Duodenal mucosa (tissue), 2 donors: ENCODE data around the gene STON2.

ENCODE experiments used
- H3K27ac ChIP-seq: one replicate; pipeline ENCODE4 v1.7.0; 2013; ENCODE audit warnings: low read depth, low read length
- H3K27me3 ChIP-seq, 2 donors: one replicate each; pipeline ENCODE4 v1.7.0; 2013; ENCODE audit warnings: low read length in 2 of 2, control low read depth in 1 of 2; ENCODE audit not compliant: insufficient read depth in 2 of 2, control insufficient read depth in 1 of 2
- H3K36me3 ChIP-seq, 2 donors: one replicate each; pipeline ENCODE4 v1.7.0; 2013; ENCODE audit warnings: low read length in 2 of 2, control low read depth in 1 of 2; ENCODE audit not compliant: insufficient read depth in 2 of 2, control insufficient read depth in 1 of 2
- H3K4me1 ChIP-seq, 2 donors: one replicate each; pipeline ENCODE4 v1.7.0; 2013; ENCODE audit warnings: low read length in 2 of 2, control low read depth in 1 of 2; ENCODE audit not compliant: insufficient read depth in 2 of 2, control insufficient read depth in 1 of 2
- H3K4me3 ChIP-seq, 2 donors: one replicate each; pipeline ENCODE4 v1.7.0; 2013; ENCODE audit warnings: low read length in 2 of 2, low read depth in 1 of 2
- H3K9ac ChIP-seq, 2 donors: one replicate each; pipeline ENCODE4 v1.7.0; 2013; ENCODE audit warnings: low read length in 2 of 2, low read depth in 1 of 2
- H3K9me3 ChIP-seq, 2 donors: one replicate each; pipeline ENCODE4 v1.7.0; 2013; ENCODE audit warnings: low read length in 2 of 2, control low read depth in 1 of 2; ENCODE audit not compliant: control insufficient read depth in 1 of 2

STON2 gene

DNA sequence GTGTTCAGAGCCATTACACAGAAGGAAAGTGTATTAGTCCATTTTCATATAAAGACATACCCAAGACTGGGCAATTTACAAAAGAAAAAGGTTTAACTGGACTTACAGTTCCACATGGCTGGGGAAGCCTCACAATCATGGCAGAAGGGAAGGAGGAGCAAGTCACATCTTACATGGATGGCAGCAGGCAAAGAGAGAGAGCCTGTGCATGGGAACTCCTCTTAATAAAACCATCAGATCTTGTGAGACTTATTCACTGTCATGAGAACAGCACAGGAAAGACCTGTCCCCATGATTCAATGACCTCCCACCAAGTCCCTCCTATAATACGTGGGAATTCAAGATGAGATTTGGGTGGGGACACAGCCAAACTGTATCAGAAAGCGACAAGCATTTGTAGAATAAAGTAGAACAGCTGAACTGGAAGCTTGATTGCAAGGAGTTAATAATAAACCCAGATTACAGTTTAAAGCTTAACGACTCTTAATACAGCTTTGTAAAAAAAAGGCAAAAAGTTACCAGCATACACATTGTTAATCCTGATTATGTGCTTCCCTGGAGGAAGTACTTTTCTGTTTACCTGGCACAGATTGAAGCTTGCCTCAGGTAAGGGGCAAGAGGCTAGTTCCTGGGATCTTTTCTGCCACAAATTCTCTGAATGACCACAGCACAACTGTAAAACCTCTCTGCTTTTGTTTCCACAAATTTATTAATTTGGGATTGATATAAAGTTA lies 18.1 kb upstream of the STON2 start:
- no peaks in the 10 kb centered on the region for H3K27me3 ChIP-seq
- no peaks in the 10 kb centered on the region for H3K9me3 ChIP-seq
- no peaks in the 10 kb centered on the region for H3K36me3 ChIP-seq
- peaks cover 0 to 9% of the 10 kb centered on the region in 2 donors for H3K4me1 ChIP-seq
- no peak overlapping the region for H3K27ac ChIP-seq
- H3K9ac ChIP-seq = no peak overlapping the region
- no peak overlapping the region for H3K4me3 ChIP-seq

DNA sequence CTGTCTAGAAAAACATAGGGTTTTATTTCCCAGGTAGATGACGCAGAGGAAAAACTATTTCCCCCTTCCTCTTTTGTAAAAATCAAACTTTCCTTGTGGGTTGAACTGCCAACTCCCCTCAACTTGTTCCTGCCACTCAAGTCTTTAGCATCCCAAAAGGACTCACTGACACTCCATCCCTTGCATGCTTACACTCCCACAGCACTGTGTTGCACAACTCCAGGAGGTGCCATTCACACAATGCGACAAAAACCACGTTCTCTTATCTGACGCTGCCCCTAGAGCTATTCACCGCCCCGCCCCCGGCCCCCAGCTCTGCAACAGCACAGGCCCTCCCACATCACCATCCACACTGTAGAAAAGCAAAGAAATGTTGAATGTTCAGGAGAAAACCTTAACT lies 16.9 kb upstream of the STON2 start:
- Histone ChIP-seq H3K4me3 (no peak overlapping the region), H3K27ac (no peak overlapping the region), H3K9me3 (no peaks in the 10 kb centered on the region), H3K9ac (no peak overlapping the region), H3K4me1 (peaks cover 0 to 9% of the 10 kb centered on the region in 2 donors), H3K27me3 (no peaks in the 10 kb centered on the region), H3K36me3 (no peaks in the 10 kb centered on the region)

DNA sequence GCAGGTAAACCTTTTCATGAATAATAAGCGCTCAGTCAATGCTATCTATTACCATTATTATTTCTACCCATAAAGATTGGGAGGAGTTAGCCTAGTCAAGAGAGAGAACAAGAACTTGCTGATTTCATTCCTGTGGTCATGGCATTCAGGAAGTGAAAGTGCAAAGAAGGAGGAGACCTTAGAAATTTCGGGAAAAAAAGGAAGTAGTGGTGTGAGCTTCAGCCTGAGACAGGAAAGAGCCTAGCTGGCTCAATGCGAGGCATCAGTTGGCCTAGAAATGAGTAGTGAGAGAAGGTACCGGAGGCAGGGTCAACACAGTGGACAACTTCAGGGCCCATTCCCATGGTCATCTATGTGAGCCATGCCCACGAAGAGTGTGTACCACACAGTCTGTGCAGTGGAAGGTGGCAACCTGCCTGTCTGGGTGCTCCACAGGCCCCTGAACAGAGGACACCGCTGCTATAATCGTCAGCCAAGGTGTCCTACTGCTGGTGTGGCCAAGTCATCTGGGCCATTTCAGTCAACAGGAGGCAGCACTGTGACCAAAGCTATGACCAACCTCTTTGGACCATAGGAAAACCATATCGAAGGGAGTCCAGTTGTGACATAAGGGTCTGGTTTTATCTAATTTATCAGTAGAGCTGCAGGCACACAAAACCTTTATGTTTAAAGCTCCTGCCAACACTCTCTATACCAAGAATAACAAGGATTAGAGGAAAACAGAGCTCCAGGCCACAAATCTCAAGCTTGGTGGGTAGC lies 16.2 kb upstream of the STON2 start:
- Histone ChIP-seq H3K9me3 (no peaks in the 10 kb centered on the region), H3K4me3 (no peak overlapping the region), H3K27ac (no peak overlapping the region)

GRCh38 chr14:81415781-81416180 lies 15.7 kb upstream of the STON2 start:
- no peak overlapping the region for H3K27ac ChIP-seq

More for the DNA sequence above, 16.2 kb upstream of the STON2 start:
- peaks cover 0 to 9% of the 10 kb centered on the region in 2 donors for H3K4me1 ChIP-seq
- no peaks in the 10 kb centered on the region for H3K36me3 ChIP-seq
- no peak overlapping the region for H3K9ac ChIP-seq
- H3K27me3 ChIP-seq = no peaks in the 10 kb centered on the region

DNA sequence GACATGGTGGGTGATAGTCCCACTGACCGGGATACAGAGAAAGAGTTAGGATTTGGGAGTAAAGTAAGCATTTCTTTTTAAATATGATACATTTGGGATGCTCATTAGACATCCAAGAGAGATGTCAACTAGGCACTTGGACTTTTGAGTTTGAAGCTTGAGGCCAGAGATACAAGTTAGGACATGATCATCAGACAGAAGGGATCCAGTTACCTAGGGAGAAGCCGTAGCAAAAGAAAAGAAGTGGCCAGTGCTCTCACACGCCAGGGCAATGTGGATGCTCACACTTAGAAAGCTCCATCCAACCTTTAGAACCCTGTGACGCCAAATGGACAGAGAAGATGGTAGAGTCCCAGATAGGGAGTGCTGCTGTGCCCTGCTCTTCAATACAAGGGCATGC lies 14.0 kb upstream of the STON2 start:
- Histone ChIP-seq H3K4me1 (peaks cover 0 to 9% of the 10 kb centered on the region in 2 donors), H3K27me3 (no peaks in the 10 kb centered on the region), H3K9ac (no peak overlapping the region), H3K4me3 (no peak overlapping the region), H3K9me3 (no peaks in the 10 kb centered on the region), H3K27ac (no peak overlapping the region), H3K36me3 (no peaks in the 10 kb centered on the region)

More at GRCh38 chr14:81415781-81416180, 15.7 kb upstream of the STON2 start:
- Histone ChIP-seq H3K9me3 (no peaks in the 10 kb centered on the region), H3K36me3 (no peaks in the 10 kb centered on the region), H3K4me3 (no peak overlapping the region), H3K4me1 (peaks cover 0 to 9% of the 10 kb centered on the region in 2 donors), H3K27me3 (no peaks in the 10 kb centered on the region), H3K9ac (no peak overlapping the region)

- H3K36me3 ChIP-seq = no peaks in the 10 kb centered on the region
- H3K9me3 ChIP-seq = no peaks in the 10 kb centered on the region
- H3K27me3 ChIP-seq = no peaks in the 10 kb centered on the region
- H3K4me1 ChIP-seq = peaks cover 0 to 9% of the 10 kb centered on the region in 2 donors
- no peak overlapping the region for H3K4me3 ChIP-seq
- H3K27ac ChIP-seq = no peak overlapping the region
- H3K9ac ChIP-seq = no peak overlapping the region
These were observed 12.7 kb upstream of the STON2 start for GRCh38 chr14:81412779-81413178.

DNA sequence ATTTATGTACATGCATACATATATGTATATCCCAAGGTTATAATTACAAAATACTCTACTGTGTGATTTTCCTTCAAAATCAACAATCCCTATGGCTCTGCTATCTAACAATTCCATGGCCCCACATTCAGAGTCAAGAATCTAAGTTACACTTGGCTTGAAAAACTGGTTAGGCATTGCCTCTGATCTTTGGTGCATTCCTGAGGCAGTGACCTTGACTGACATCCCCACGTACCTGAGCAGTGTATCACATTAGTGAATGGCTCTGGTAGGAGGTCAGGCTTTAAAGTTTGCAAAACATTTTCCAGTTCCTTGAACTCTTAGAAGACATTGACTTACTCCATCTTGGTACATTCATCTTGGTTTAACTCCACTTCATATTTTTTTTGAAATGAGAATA lies 8.5 kb upstream of the STON2 start:
- no peaks in the 10 kb centered on the region for H3K27me3 ChIP-seq
- H3K4me1 ChIP-seq = no peaks in the 10 kb centered on the region
- H3K9me3 ChIP-seq = no peaks in the 10 kb centered on the region
- H3K4me3 ChIP-seq = no peak overlapping the region
- no peak overlapping the region for H3K9ac ChIP-seq
- no peaks in the 10 kb centered on the region for H3K36me3 ChIP-seq
- H3K27ac ChIP-seq = no peak overlapping the region

GRCh38 chr14:81406863-81407262 lies 6.7 kb upstream of the STON2 start:
- no peak overlapping the region for H3K27ac ChIP-seq
- H3K36me3 ChIP-seq = no peaks in the 10 kb centered on the region
- H3K9ac ChIP-seq = no peak overlapping the region
- no peaks in the 10 kb centered on the region for H3K9me3 ChIP-seq
- H3K4me1 ChIP-seq = no peaks in the 10 kb centered on the region
- H3K4me3 ChIP-seq = no peak overlapping the region
- no peaks in the 10 kb centered on the region for H3K27me3 ChIP-seq

- Histone ChIP-seq H3K4me1 (no peaks in the 10 kb centered on the region), H3K9me3 (no peaks in the 10 kb centered on the region), H3K27ac (no peak overlapping the region), H3K4me3 (no peak overlapping the region), H3K27me3 (no peaks in the 10 kb centered on the region), H3K36me3 (no peaks in the 10 kb centered on the region), H3K9ac (no peak overlapping the region)
These were observed 2.0 kb upstream of the STON2 start for GRCh38 chr14:81402123-81402495.

- H3K27ac ChIP-seq = no peak overlapping the region
- H3K27me3 ChIP-seq = no peaks in the 10 kb centered on the region
- no peak overlapping the region for H3K4me3 ChIP-seq
- H3K4me1 ChIP-seq = no peaks in the 10 kb centered on the region
- H3K9ac ChIP-seq = no peak overlapping the region
- no peaks in the 10 kb centered on the region for H3K9me3 ChIP-seq
- H3K36me3 ChIP-seq = no peaks in the 10 kb centered on the region
These were observed 1.4 kb upstream of the STON2 start for GRCh38 chr14:81401420-81402122.
